ENCODE measurements around the gene C2CD4D.

DNA sequence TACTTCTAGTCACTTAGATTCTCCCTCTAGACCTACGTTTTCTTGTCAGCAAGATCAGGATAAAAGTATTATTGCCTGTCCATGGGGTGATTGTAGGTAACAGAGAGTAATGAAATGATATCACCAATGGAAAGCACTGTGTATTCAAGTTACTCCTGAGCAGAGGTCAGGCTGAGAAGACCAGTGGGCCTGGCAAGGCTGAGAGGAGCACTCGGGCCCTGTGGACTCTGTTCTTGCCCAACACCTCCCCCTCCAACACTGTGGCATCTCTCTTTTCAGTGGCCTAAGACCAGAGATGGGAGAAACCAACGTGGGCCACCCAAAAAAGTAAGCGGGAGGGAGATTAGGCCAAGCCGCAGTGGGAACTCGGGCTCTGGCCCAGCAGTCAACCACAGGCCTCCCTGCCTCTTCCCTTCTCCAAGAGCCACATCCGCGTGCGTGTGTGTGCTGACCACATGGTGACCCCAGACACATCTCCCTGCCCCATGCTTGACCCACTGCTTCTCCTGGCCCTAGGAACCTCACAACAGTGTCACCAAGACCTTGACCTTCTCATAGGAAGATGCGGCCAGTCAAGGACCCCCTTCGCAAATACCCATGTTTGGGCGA is 20.3 kb downstream of the C2CD4D start:
- TF ChIP-seq CTCF (IDR thresholded peaks at IDR 0.05) (no peak), POLR2AphosphoS5 (IDR thresholded peaks at IDR 0.05; ENCODE audit: insufficient read depth in 1 of 2, low read depth in 1 of 2) (no peak)
